HCT116 (cell line): ENCODE data around the gene PIBF1. TPM values are rescaled to one million over a fixed set of nuclear protein-coding genes. Genes with fewer than 3 reads are reported as not detected.

Experiments used
- ATAC-seq: fragments of 200-7000 bp; cut with Tn5 transposase; 2 replicates; pipeline ENCODE4 v1.9.1; 2020; ENCODE audit warnings: mild to moderate bottlenecking, moderate library complexity
- BruUV-seq: library from RNA; stranded (reverse); fragments of 400-500 nt; replicated peaks from 2 replicates; lab custom pipeline; 2021; lab: Mats Ljungman, UMichigan
- CTCF ChIA-PET: fragments of 300-600 bp; sonication (Branson Sonifier 250); formaldehyde crosslinking; loops from one replicate; lab custom pipeline; 2021; ENCODE audit warnings: antibody characterized with exemption; lab: Charles Lee
- POLR2A ChIA-PET: fragments of 300-600, 350-600 bp; sonication (Branson Sonifier 250); formaldehyde crosslinking; loops from one replicate; lab custom pipeline; 2021; ENCODE audit warnings: antibody characterized with exemption; lab: Charles Lee
- RAD21 ChIA-PET, 2 experiments: fragments of 300-600 bp; sonication (Branson Sonifier 250); formaldehyde crosslinking; loops; one replicate each; lab custom pipeline; 2023; ENCODE audit warnings: low total read pairs in 2 of 2; ENCODE audit not compliant: uncharacterized antibody in 2 of 2, unreplicated experiment in 2 of 2, low non-redundant PET in 1 of 2; lab: Charles Lee
- DNase-seq: peaks from one replicate; pipeline ENCODE4 v3.0.0-alpha.2; 2010; ENCODE audit warnings: low read depth, low spot score
- H2AFZ ChIP-seq: fragments of 200-600 bp; shearing (Covaris generic), sonication (generic); 2 replicates; pipeline ENCODE4 v1.6.1; 2017; ENCODE audit warnings: low read depth, mixed run types, mixed read lengths, antibody characterized with exemption, low read length; ENCODE audit not compliant: poor library complexity, severe bottlenecking
- H3K27ac ChIP-seq: 2 replicates; pipeline ENCODE4 v1.5.1; 2012; ENCODE audit warnings: low read depth, low read length
- H3K27me3 ChIP-seq: fragments of 200-600 bp; sonication (generic); 2 replicates; pipeline ENCODE4 v1.6.1; 2016; ENCODE audit warnings: mixed run types, low read length, mixed read lengths; ENCODE audit not compliant: insufficient read depth
- H3K36me3 ChIP-seq, 2 experiments: fragments of 200-500 bp in 1 of 2; fragments of 200-600 bp in 1 of 2; sonication (Bioruptor generic) in 1 of 2; sonication (generic) in 1 of 2; 2 replicates each; pipeline versions ENCODE4 v1.5.1 to v1.6.1; 2014 to 2016; ENCODE audit warnings: low read length in 2 of 2, inconsistent platforms in 1 of 2, mixed read lengths in 1 of 2, mixed run types in 1 of 2; ENCODE audit not compliant: insufficient read depth in 2 of 2, control insufficient read depth in 1 of 2
- H3K4me1 ChIP-seq, 2 experiments: fragments of 200-600 bp in 1 of 2; sonication (generic) in 1 of 2; 2 replicates each; pipeline versions ENCODE4 v1.5.1 to v1.6.1; 2012 to 2017; ENCODE audit warnings: low read length in 2 of 2, inconsistent platforms in 1 of 2, mild to moderate bottlenecking in 1 of 2, mixed read lengths in 1 of 2, mixed run types in 1 of 2, moderate library complexity in 1 of 2; ENCODE audit not compliant: insufficient read depth in 2 of 2, control insufficient read depth in 1 of 2
- H3K4me2 ChIP-seq: fragments of 200-600 bp; sonication (generic); 2 replicates; pipeline ENCODE4 v1.6.1; 2017; ENCODE audit warnings: mixed run types, low read length, mixed read lengths
- H3K4me3 ChIP-seq, 2 experiments: fragments of 200-600 bp in 1 of 2; sonication (generic) in 1 of 2; replicated peaks in 1 of 2; 2 replicates each; pipeline ENCODE4 v1.5.1; 2011 to 2016; ENCODE audit warnings: low read length in 2 of 2, control low read depth in 1 of 2, low read depth in 1 of 2, mild to moderate bottlenecking in 1 of 2, mixed read lengths in 1 of 2, mixed run types in 1 of 2
- H3K79me2 ChIP-seq: fragments of 200-600 bp; sonication (generic); 2 replicates; pipeline ENCODE4 v1.6.1; 2017; ENCODE audit warnings: mild to moderate bottlenecking, mixed run types, low read length, moderate library complexity, mixed read lengths; ENCODE audit not compliant: insufficient read depth
- H3K9ac ChIP-seq: fragments of 200-600 bp; sonication (generic); 2 replicates; pipeline ENCODE4 v1.6.1; 2016; ENCODE audit warnings: low read length, mixed read lengths
- H3K9me2 ChIP-seq: fragments of 200-600 bp; sonication (generic), shearing (Covaris generic); 2 replicates; pipeline ENCODE4 v1.6.1; 2017; ENCODE audit warnings: mixed run types, mild to moderate bottlenecking, moderate library complexity; ENCODE audit not compliant: insufficient read depth
- H3K9me3 ChIP-seq, 2 experiments: fragments of 200-500 bp in 1 of 2; fragments of 200-600 bp in 1 of 2; sonication (Bioruptor generic) in 1 of 2; sonication (generic) in 1 of 2; 2 replicates each; pipeline ENCODE4 v1.6.1; 2014 to 2017; ENCODE audit warnings: low read length in 2 of 2, mixed read lengths in 2 of 2, inconsistent platforms in 1 of 2, low read depth in 1 of 2, mild to moderate bottlenecking in 1 of 2, mixed run types in 1 of 2, moderate library complexity in 1 of 2; ENCODE audit not compliant: control insufficient read depth in 1 of 2, insufficient read depth in 1 of 2
- H4K20me1 ChIP-seq: fragments of 200-600 bp; sonication (generic), shearing (Covaris generic); 2 replicates; pipeline ENCODE4 v1.6.1; 2017; ENCODE audit warnings: mixed run types, mild to moderate bottlenecking, moderate library complexity; ENCODE audit not compliant: insufficient read depth
- CEBPB ChIP-seq: IDR thresholded peaks from 2 replicates; pipeline ENCODE4 v1.6.1; 2012; ENCODE audit warnings: low read depth
- JUND ChIP-seq: IDR thresholded peaks from 2 replicates; pipeline ENCODE4 v1.6.1; 2012
- SIN3A ChIP-seq: IDR thresholded peaks from 2 replicates; pipeline ENCODE4 v1.6.1; 2012; ENCODE audit warnings: low read depth
- YY1 ChIP-seq: IDR thresholded peaks from 2 replicates; pipeline ENCODE4 v1.6.1; 2011; ENCODE audit warnings: low read length, low read depth, moderate library complexity, mild to moderate bottlenecking; ENCODE audit not compliant: insufficient replicate concordance; ENCODE audit errors: extremely low read depth
- ZBTB33 ChIP-seq: IDR thresholded peaks from 2 replicates; pipeline ENCODE4 v1.6.1; 2011; ENCODE audit warnings: mild to moderate bottlenecking, low read length, moderate library complexity; ENCODE audit not compliant: insufficient replicate concordance; ENCODE audit errors: extremely low read depth
- ZNF274 ChIP-seq: fragments of 200-500 bp; sonication (Bioruptor generic); IDR thresholded peaks from 2 replicates; pipeline ENCODE4 v1.6.1; 2014; ENCODE audit warnings: mild to moderate bottlenecking, low read depth, low read length, inconsistent platforms
- intact Hi-C: fragments of 100-400 bp; cut with micrococcal nuclease; formaldehyde crosslinking; loops from 2 replicates; pipeline ENCODE4 v1.10.0; 2022
- total RNA-seq: library from RNA; stranded (reverse); gene quantifications from one replicate; pipeline ENCODE4 v1.2.1, GENCODE V29; 2021; ENCODE audit not compliant: unreplicated experiment
- TF ChIP-seq, protein P1 (sequence below), 3 experiments: fragments of 200-600 bp in 1 of 3; sonication (generic) in 1 of 3; IDR thresholded peaks in 2 of 3; conservative IDR thresholded peaks in 1 of 3; 2 replicates each; pipeline ENCODE4 v1.5.1; 2012 to 2017; ENCODE audit warnings: low read depth in 2 of 3, low read length in 2 of 3, antibody characterized with exemption in 1 of 3, borderline replicate concordance in 1 of 3, control low read depth in 1 of 3, mild to moderate bottlenecking in 1 of 3, mixed read lengths in 1 of 3, mixed run types in 1 of 3, moderate library complexity in 1 of 3; ENCODE audit not compliant: insufficient read depth in 1 of 3

PIBF1 gene
- total RNA-seq, 1 experiment from 2014 or later = 21.1 TPM

DNA sequence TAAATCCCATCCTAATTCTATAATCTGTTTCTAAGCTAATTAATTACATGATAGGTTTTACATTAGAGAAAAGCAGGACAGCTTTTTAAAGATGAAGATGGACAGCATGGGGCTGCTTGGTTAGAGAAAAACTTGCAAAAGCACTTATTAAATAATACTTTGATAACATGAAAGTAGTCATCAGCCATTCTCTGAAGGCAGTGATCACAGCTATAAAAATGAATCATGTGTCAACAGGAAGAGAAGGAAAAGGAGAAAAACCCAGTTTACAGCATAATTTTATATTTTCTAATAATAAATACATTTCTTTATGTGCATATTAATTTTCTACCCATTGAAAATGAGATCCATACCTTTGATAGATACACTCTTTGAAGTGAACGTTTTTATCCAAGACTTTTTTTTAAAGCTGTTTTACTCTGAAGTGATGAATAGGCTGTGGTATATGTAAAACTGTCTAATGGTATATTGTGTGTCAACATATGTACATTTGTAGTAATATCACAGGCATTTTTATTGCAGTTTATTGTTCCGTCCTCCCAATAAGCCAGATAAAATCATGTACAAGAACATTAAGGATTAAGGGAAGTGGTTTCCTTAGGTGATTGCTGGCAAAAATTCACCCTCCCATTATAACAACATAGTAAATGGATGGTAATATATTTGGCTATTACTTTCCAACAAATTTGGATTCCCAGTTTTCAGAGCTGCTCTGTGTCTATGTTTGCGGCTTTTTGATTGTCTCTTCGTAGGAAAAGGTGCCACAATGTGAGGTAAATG lies 275.5 kb downstream of the PIBF1 start:
- ChIA-PET RAD21 (interaction anchor here in 1 of 2 experiments (0.9 kb wide), 1 partner anchor 640 kb away, joined by 3 read pairs; no protein-coding TSS in a partner anchor), POLR2A (interaction anchor here (0.6 to 1.9 kb wide), 4 partner anchors 11 to 364 kb away, joined by 3 to 8 read pairs (median 4); no protein-coding TSS in a partner anchor), CTCF (interaction anchor here (0.7 to 1.7 kb wide), 2 partner anchors 217 to 536 kb away, joined by 3 to 4 read pairs; no protein-coding TSS in a partner anchor)
- Histone ChIP-seq H3K4me2 (peak overlapping the region; percentile 90), H3K9me2 (no peaks in the 10 kb centered on the region), H3K9me3 (no peaks in the 10 kb centered on the region), H3K27ac (peak overlapping the region; percentile 38; the same call in 1 of the 2 replicates), H3K36me3 (peaks cover 2 to 6% of the 10 kb centered on the region in 2 experiments; a peak in 2 of 4 replicates), H2AFZ (no peak overlapping the region), H3K79me2 (peaks cover 34% of the 10 kb centered on the region), H3K9ac (peak overlapping the region; percentile 60), H4K20me1 (peaks cover 4% of the 10 kb centered on the region; the same call in 1 of the 2 replicates), H3K27me3 (no peaks in the 10 kb centered on the region), H3K4me3 (peak overlapping the region; percentile 48 to 75), H3K4me1 (peaks cover 34 to 60% of the 10 kb centered on the region in 2 experiments)
- BruUV-seq = no TSS peak
- TF ChIP-seq YY1 (no peak), ZBTB33 (no peak)
- ATAC-seq (no peak), DNase-seq (no peak)
- intact Hi-C loops = loop anchor here (2.0 to 5.0 kb wide), 3 partner anchors 215 to 650 kb away; no protein-coding TSS in a partner anchor

DNA sequence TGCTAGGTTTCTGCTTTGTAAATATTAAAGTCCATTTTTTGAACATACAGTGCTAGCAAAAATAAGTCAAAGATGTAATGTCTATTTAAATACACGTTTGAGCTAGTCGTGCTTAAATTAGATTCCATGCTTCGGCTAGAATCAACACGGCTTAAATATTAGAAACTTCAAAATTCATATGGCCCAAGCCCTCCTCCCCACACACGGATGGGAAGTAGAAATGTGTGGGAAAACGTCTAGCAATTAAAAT lies 276.1 kb downstream of the PIBF1 start:
- no TSS peak for BruUV-seq
- H3K9me2 ChIP-seq = no peaks in the 10 kb centered on the region
- RAD21 ChIA-PET = no interaction called here
- CTCF ChIA-PET = interaction anchor here (1.4 to 1.7 kb wide), 2 partner anchors 218 kb away, joined by 3 to 4 read pairs; no protein-coding TSS in a partner anchor
- peaks cover 34 to 61% of the 10 kb centered on the region in 2 experiments for H3K4me1 ChIP-seq
- peaks cover 39% of the 10 kb centered on the region for H3K79me2 ChIP-seq
- H3K9ac ChIP-seq = peak overlapping the region; percentile 60
- no peaks in the 10 kb centered on the region for H3K9me3 ChIP-seq
- POLR2A ChIA-PET = interaction anchor here (0.7 to 1.9 kb wide), 6 partner anchors 10 to 363 kb away, joined by 3 to 8 read pairs (median 4); no protein-coding TSS in a partner anchor
- H3K27ac ChIP-seq = peak overlapping the region; percentile 38; the same call in 1 of the 2 replicates
- peak overlapping the region; percentile 59 for H2AFZ ChIP-seq
- H3K4me3 ChIP-seq = peak overlapping the region; percentile 48 to 75
- intact Hi-C loops = loop anchor here (5.0 kb wide), 2 partner anchors 216 to 649 kb away; no protein-coding TSS in a partner anchor
- DNase-seq (no peak), ATAC-seq (no peak)
- no peak for TF ChIP-seq SIN3A
- no peak for TF ChIP-seq JUND
- no peak for TF ChIP-seq CEBPB
- no peak for TF ChIP-seq ZBTB33
- TF ChIP-seq, protein P1, sequence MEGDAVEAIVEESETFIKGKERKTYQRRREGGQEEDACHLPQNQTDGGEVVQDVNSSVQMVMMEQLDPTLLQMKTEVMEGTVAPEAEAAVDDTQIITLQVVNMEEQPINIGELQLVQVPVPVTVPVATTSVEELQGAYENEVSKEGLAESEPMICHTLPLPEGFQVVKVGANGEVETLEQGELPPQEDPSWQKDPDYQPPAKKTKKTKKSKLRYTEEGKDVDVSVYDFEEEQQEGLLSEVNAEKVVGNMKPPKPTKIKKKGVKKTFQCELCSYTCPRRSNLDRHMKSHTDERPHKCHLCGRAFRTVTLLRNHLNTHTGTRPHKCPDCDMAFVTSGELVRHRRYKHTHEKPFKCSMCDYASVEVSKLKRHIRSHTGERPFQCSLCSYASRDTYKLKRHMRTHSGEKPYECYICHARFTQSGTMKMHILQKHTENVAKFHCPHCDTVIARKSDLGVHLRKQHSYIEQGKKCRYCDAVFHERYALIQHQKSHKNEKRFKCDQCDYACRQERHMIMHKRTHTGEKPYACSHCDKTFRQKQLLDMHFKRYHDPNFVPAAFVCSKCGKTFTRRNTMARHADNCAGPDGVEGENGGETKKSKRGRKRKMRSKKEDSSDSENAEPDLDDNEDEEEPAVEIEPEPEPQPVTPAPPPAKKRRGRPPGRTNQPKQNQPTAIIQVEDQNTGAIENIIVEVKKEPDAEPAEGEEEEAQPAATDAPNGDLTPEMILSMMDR (IDR thresholded peaks at IDR 0.05 in 2 of 3, conservative IDR thresholded peaks at IDR 0.05 in 1 of 3; ENCODE audit: borderline replicate concordance in 1 of 3, insufficient read depth in 1 of 3, low read depth in 2 of 3, low read length in 2 of 3) = no peak
- TF ChIP-seq ZNF274 = no peak
- H3K4me2 ChIP-seq = peak overlapping the region; percentile 90
- H4K20me1 ChIP-seq = peaks cover 4% of the 10 kb centered on the region; the same call in 1 of the 2 replicates
- H3K27me3 ChIP-seq = no peaks in the 10 kb centered on the region
- H3K36me3 ChIP-seq = peaks cover 2 to 8% of the 10 kb centered on the region in 2 experiments; a peak in 3 of 4 replicates
